22Rv1 (cell line): Measurements from ENCODE around the gene PPP2R5A.

Experiments used
- CTCF ChIP-seq: fragments of 450-650 bp; IDR thresholded peaks from 2 replicates; pipeline ENCODE4 v1.5.1; 2017; ENCODE audit warnings: mild to moderate bottlenecking
- ZFX ChIP-seq: fragments of 450-650 bp; IDR thresholded peaks from 2 replicates; pipeline ENCODE4 v1.6.1; 2017; ENCODE audit warnings: antibody characterized with exemption, borderline replicate concordance

- TF ChIP-seq CTCF, result peak; percentile 94
- TF ChIP-seq ZFX, result no peak
These were observed 6.4 kb downstream of the PPP2R5A start for GRCh38 chr1:212291505-212292134.
